Endodermal cell (in vitro differentiated cells): ENCODE measurements around the gene LARP6. TPM values are rescaled to one million over a fixed set of nuclear protein-coding genes. Genes with fewer than 3 reads are reported as not detected.

Experiments used
- DNase-seq: peaks from one replicate; pipeline ENCODE4 v3.0.0-alpha.2; 2017
- H3K27ac ChIP-seq: 2 replicates; pipeline ENCODE4 v1.5.1; 2013; ENCODE audit warnings: mild to moderate bottlenecking, low read depth, low read length, moderate library complexity
- H3K27me3 ChIP-seq: 2 replicates; pipeline ENCODE4 v1.6.1; 2013; ENCODE audit warnings: mild to moderate bottlenecking, low read length, moderate library complexity; ENCODE audit not compliant: insufficient read depth, control insufficient read depth, poor library complexity, severe bottlenecking
- H3K36me3 ChIP-seq: 2 replicates; pipeline ENCODE4 v1.7.0; 2013; ENCODE audit warnings: mild to moderate bottlenecking, low read length, moderate library complexity; ENCODE audit not compliant: control insufficient read depth, insufficient read depth
- H3K4me1 ChIP-seq: one replicate; pipeline ENCODE4 v1.7.0; 2013; ENCODE audit warnings: low read length; ENCODE audit not compliant: control insufficient read depth, insufficient read depth
- H3K4me3 ChIP-seq: 2 replicates; pipeline ENCODE4 v1.5.1; 2013; ENCODE audit warnings: mild to moderate bottlenecking, low read length, moderate library complexity
- H3K9ac ChIP-seq: 2 replicates; pipeline ENCODE4 v1.6.1; 2013; ENCODE audit warnings: mild to moderate bottlenecking, low read length, moderate library complexity; ENCODE audit not compliant: poor library complexity, severe bottlenecking; ENCODE audit errors: extremely low read depth
- H3K9me3 ChIP-seq: 2 replicates; pipeline ENCODE4 v1.6.1; 2013; ENCODE audit warnings: mild to moderate bottlenecking, low read length, moderate library complexity; ENCODE audit not compliant: control insufficient read depth
- H3K27ac Mint-ChIP-seq: 2 replicates; pipeline ENCODE4 v1.8.0; 2020; ENCODE audit warnings: mixed read lengths
- H3K27me3 Mint-ChIP-seq: 2 replicates; pipeline ENCODE4 v1.8.0; 2021; ENCODE audit warnings: mild to moderate bottlenecking, mixed read lengths; ENCODE audit not compliant: insufficient read depth
- H3K36me3 Mint-ChIP-seq: 2 replicates; pipeline ENCODE4 v1.8.0; 2020; ENCODE audit warnings: low read depth, mixed read lengths
- H3K4me1 Mint-ChIP-seq: 2 replicates; pipeline ENCODE4 v1.8.0; 2020; ENCODE audit warnings: mixed read lengths
- H3K4me3 Mint-ChIP-seq: 2 replicates; pipeline ENCODE4 v1.8.0; 2020; ENCODE audit warnings: mild to moderate bottlenecking, moderate library complexity, mixed read lengths
- H3K9me3 Mint-ChIP-seq: 2 replicates; pipeline ENCODE4 v1.8.0; 2020; ENCODE audit warnings: mild to moderate bottlenecking, mixed read lengths
- CTCF ChIP-seq: fragments of 200-600 bp; sonication (generic); conservative IDR thresholded peaks from 2 replicates; pipeline ENCODE4 v1.5.0; 2021; ENCODE audit warnings: antibody characterized with exemption, mild to moderate bottlenecking
- WGBS, 2 experiments: methylation state at CpG; one replicate each; pipeline versions ENCODE4 v1.1.5 to v1.1.7; 2013; ENCODE audit warnings: missing lambda C conversion rate in 2 of 2, mixed read lengths in 1 of 2; ENCODE audit not compliant: insufficient coverage in 1 of 2, insufficient read length in 1 of 2; 5-methylcytosine and 5-hydroxymethylcytosine counted together
- total RNA-seq, 2 donors: library from RNA; stranded (reverse); fragmentation: NEBNext Ultra II Directional in 1 of 2; extraction: Animal tissue kit (Norgen Biotek cat#: 25700) in 1 of 2; gene quantifications; 2 replicates in 1 of 2; 3 replicates in 1 of 2; pipeline ENCODE4 v1.2.1, GENCODE V29; 2021

LARP6 gene
- total RNA-seq, 2 donors from 2014 or later = 24.0 to 24.9 TPM

DNA sequence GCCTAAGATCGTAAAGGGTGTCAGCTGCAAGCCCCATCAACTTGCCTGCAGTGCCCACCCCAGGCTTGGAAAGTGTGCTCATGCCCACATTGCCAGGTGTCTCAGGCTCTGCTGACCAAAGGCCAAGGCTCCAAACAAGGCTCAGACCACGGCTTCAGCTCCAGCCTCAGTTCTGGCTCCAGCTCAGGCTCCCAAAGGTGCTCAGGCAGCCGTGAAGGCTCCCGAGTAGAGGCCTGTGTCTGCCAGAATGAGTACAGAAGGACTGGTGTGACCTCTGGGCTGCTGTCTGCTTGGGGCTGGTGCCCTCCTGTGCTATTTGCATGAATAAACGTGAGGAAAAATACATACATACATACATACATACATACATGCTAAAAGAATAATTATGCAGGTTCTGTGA lies 62.7 kb downstream of the LARP6 start:
- Histone ChIP-seq H3K36me3 (no peaks in the 10 kb centered on the region), H3K9ac (no peak overlapping the region), H3K9me3 (no peaks in the 10 kb centered on the region), H3K27ac (no peak overlapping the region), H3K27me3 (no peaks in the 10 kb centered on the region), H3K4me3 (no peak overlapping the region), H3K4me1 (no peaks in the 10 kb centered on the region)
- no peaks in the 10 kb centered on the region for H3K36me3 Mint-ChIP-seq
- peaks cover 1% of the 10 kb centered on the region for H3K27me3 Mint-ChIP-seq
- H3K4me3 Mint-ChIP-seq = no peak overlapping the region
- TF ChIP-seq CTCF = no peak
- no peak overlapping the region for H3K27ac Mint-ChIP-seq
- DNase-seq = no peak
- no peaks in the 10 kb centered on the region for H3K9me3 Mint-ChIP-seq
- no peaks in the 10 kb centered on the region for H3K4me1 Mint-ChIP-seq
- WGBS, 2 experiments = 89 to 96% methylated on average over 4 to 5 of the region's 5 CpGs

- Histone ChIP-seq H3K27ac (no peak overlapping the region), H3K4me3 (no peak overlapping the region), H3K27me3 (no peaks in the 10 kb centered on the region), H3K4me1 (no peaks in the 10 kb centered on the region), H3K9me3 (no peaks in the 10 kb centered on the region), H3K36me3 (no peaks in the 10 kb centered on the region), H3K9ac (no peak overlapping the region)
- no peaks in the 10 kb centered on the region for H3K36me3 Mint-ChIP-seq
- TF ChIP-seq CTCF = no peak
- no peak for DNase-seq
- H3K27me3 Mint-ChIP-seq = no peaks in the 10 kb centered on the region
- WGBS, 2 experiments = 90% methylated on average over 4 of the region's 4 CpGs; no CpG with 5 or more reads in 1 of the 2 experiments
- H3K4me1 Mint-ChIP-seq = peaks cover 4% of the 10 kb centered on the region
- no peak overlapping the region for H3K4me3 Mint-ChIP-seq
- no peak overlapping the region for H3K27ac Mint-ChIP-seq
- H3K9me3 Mint-ChIP-seq = no peaks in the 10 kb centered on the region
Measured at GRCh38 chr15:70789213-70789612, 64.7 kb downstream of the LARP6 start.

DNA sequence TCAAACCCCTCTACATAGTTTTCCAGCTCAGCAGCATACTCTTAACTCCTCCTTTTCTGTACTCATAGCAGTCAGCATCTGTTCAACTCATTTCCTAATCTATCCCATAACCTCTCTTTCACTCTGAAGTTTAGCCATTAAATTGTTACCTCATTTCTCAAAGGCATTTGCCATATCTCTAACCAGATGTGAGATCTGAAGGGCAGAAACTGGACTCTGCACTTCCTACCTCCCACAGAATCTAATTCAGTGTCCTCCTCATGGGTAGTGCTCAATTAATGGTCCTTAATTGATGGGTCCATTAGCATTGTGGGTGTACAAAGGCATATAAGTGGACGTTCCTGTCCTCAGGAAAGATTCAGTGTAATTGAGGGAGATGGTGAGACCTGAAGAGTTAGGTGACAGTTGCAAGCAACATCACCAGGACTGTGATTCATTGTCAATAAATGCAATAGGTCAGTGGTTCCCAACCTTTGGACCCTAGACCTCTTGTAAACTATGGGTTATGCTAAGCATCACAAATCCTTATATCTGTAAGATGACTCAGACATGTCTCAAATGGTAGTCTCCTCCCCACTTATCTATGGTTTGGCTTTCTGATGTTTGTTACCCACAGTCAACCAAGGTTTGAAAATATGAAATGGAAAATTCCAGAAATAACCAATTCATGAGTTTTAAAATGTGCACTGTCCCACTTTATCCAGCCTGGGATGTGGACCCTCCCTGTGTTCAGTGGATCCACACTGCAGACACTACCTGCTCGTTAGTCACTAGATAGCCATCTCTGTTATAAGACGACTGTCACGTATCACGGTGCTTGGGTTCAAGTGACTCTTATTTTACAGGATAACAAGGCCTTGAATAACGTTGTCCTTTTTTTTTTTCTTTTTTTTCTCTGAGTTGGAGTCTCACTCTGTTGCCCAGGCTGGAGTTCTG lies 65.6 kb downstream of the LARP6 start:
- 92 to 93% methylated on average over 6 of the region's 6 CpGs for WGBS, 2 experiments
- H3K9me3 Mint-ChIP-seq = no peaks in the 10 kb centered on the region
- no peak overlapping the region for H3K4me3 ChIP-seq
- no peaks in the 10 kb centered on the region for H3K36me3 Mint-ChIP-seq
- H3K27ac Mint-ChIP-seq = no peak overlapping the region
- no peak for DNase-seq
- no peaks in the 10 kb centered on the region for H3K9me3 ChIP-seq
- no peaks in the 10 kb centered on the region for H3K4me1 ChIP-seq
- TF ChIP-seq CTCF = no peak
- H3K27ac ChIP-seq = no peak overlapping the region
- no peak overlapping the region for H3K9ac ChIP-seq
- H3K4me1 Mint-ChIP-seq = peaks cover 4% of the 10 kb centered on the region
- H3K36me3 ChIP-seq = no peaks in the 10 kb centered on the region
- H3K27me3 Mint-ChIP-seq = no peaks in the 10 kb centered on the region
- no peaks in the 10 kb centered on the region for H3K27me3 ChIP-seq
- no peak overlapping the region for H3K4me3 Mint-ChIP-seq
